GM12878 (cell line): Measurements from ENCODE around the gene CDCA3. TPM values are rescaled to one million over a fixed set of nuclear protein-coding genes. Genes with fewer than 3 reads are reported as not detected.

ENCODE experiments used
- ATAC-seq: fragments of 200-7000 bp; cut with Tn5 transposase; 3 replicates; pipeline ENCODE4 v1.9.1; 2020; ENCODE audit warnings: mild to moderate bottlenecking, moderate library complexity
- BruUV-seq: library from RNA; stranded (reverse); fragments of 400-500 nt; replicated peaks from 2 replicates; lab custom pipeline; 2021; lab: Mats Ljungman, UMichigan
- CTCF ChIA-PET: fragments of 300-600 bp; sonication (Branson Sonifier 250); formaldehyde crosslinking; extraction: SDS; loops from one replicate; lab custom pipeline; 2021; ENCODE audit warnings: inconsistent platforms; lab: Yijun Ruan, JAX
- POLR2A ChIA-PET: fragments of 350-600 bp; formaldehyde crosslinking; extraction: SDS; loops from one replicate; lab custom pipeline; 2021; ENCODE audit warnings: inconsistent platforms; lab: Charles Lee
- RAD21 ChIA-PET: fragments of 300-600 bp; sonication (Branson Sonifier 250); formaldehyde crosslinking; loops from one replicate; lab custom pipeline; 2023; ENCODE audit warnings: antibody characterized with exemption; ENCODE audit not compliant: unreplicated experiment; lab: Charles Lee
- SMC1A ChIA-PET: fragments of 300-600 bp; sonication (Branson Sonifier 250); formaldehyde crosslinking; loops from one replicate; lab custom pipeline; 2023; ENCODE audit not compliant: unreplicated experiment, uncharacterized antibody; lab: Charles Lee
- DNase-seq: peaks from one replicate; pipeline ENCODE4 v3.0.0-alpha.2; 2011; ENCODE audit warnings: low read depth, low spot score
- FAIRE-seq: peaks from 3 replicates; lab custom pipeline; 2011; peaks lifted over from hg19 to GRCh38; lab: Jason Lieb, UNC
- H2AFZ ChIP-seq: 2 replicates; pipeline ENCODE4 v1.6.0; 2011; ENCODE audit warnings: low read depth, low read length, control low read depth; ENCODE audit not compliant: control insufficient read depth
- H3K27ac ChIP-seq: 2 replicates; pipeline ENCODE4 v1.5.1; 2011; ENCODE audit warnings: control low read depth; ENCODE audit not compliant: control insufficient read depth, insufficient read depth
- H3K27me3 ChIP-seq, 2 experiments: replicated peaks in 1 of 2; 2 replicates each; pipeline versions ENCODE4 v1.6.0 to v1.6.1; 2011; ENCODE audit warnings: low read length in 1 of 2; ENCODE audit not compliant: control insufficient read depth in 2 of 2, insufficient read depth in 2 of 2
- H3K36me3 ChIP-seq, 2 experiments: 2 replicates each; pipeline ENCODE4 v1.5.1; 2011; ENCODE audit warnings: low read length in 1 of 2; ENCODE audit not compliant: control insufficient read depth in 2 of 2, insufficient read depth in 2 of 2
- H3K4me1 ChIP-seq: 2 replicates; pipeline ENCODE4 v1.6.1; 2011; ENCODE audit warnings: mild to moderate bottlenecking, low read length, moderate library complexity, mixed read lengths; ENCODE audit not compliant: control insufficient read depth, insufficient read depth
- H3K4me2 ChIP-seq: 2 replicates; pipeline ENCODE4 v1.6.0; 2011; ENCODE audit warnings: control low read depth; ENCODE audit not compliant: control insufficient read depth, insufficient read depth
- H3K4me3 ChIP-seq: fragments of 200-600 bp; sonication (generic); 2 replicates; pipeline ENCODE4 v1.5.1; 2016
- H3K79me2 ChIP-seq: 2 replicates; pipeline ENCODE4 v1.6.0; 2011; ENCODE audit warnings: low read length; ENCODE audit not compliant: control insufficient read depth, insufficient read depth
- H3K9ac ChIP-seq: 2 replicates; pipeline ENCODE4 v1.8.0; 2011; ENCODE audit warnings: low read length, control low read depth, mixed read lengths; ENCODE audit not compliant: control insufficient read depth, insufficient read depth
- H3K9me3 ChIP-seq: replicated peaks from 3 replicates; pipeline ENCODE4 v1.5.1; 2011; ENCODE audit warnings: mild to moderate bottlenecking, low read length; ENCODE audit not compliant: control insufficient read depth, insufficient read depth
- H4K20me1 ChIP-seq: 2 replicates; pipeline ENCODE4 v1.6.0; 2011; ENCODE audit not compliant: control insufficient read depth, insufficient read depth
- CBX3 ChIP-seq: fragments of 200-600 bp; sonication (generic); IDR thresholded peaks from 2 replicates; pipeline ENCODE4 v1.6.1; 2016; ENCODE audit warnings: low read depth, borderline replicate concordance
- EED ChIP-seq: sonication (generic); IDR thresholded peaks from 2 replicates; pipeline ENCODE4 v1.6.1; 2016; ENCODE audit warnings: antibody characterized with exemption, low read depth
- PML ChIP-seq: IDR thresholded peaks from 2 replicates; pipeline ENCODE4 v1.6.1; 2012; ENCODE audit warnings: low read length, inconsistent platforms
- SUZ12 ChIP-seq: fragments of 200-600 bp; sonication (generic); IDR thresholded peaks from one replicate; pipeline ENCODE4 v1.6.1; 2018; ENCODE audit warnings: antibody characterized with exemption, mild to moderate bottlenecking; ENCODE audit not compliant: unreplicated experiment
- WGBS: methylation state at CpG from one replicate; pipeline ENCODE4 v1.1.6; 2016; ENCODE audit warnings: low lambda C conversion rate; ENCODE audit not compliant: insufficient replicate concordance, insufficient coverage; ENCODE audit errors: missing lambda C conversion rate; 5-methylcytosine and 5-hydroxymethylcytosine counted together
- in situ Hi-C: fragments of 300-500 bp; cut with MboI; formaldehyde crosslinking; loops from 9 replicates; pipeline ENCODE4 v1.14.3; 2018; ENCODE audit warnings: mixed read lengths
- intact Hi-C: fragments of 100-400 bp; cut with micrococcal nuclease; formaldehyde crosslinking; loops from one replicate; pipeline ENCODE4 v1.14.2; 2022; ENCODE audit not compliant: unreplicated experiment
- polyA plus RNA-seq, 11 experiments: library from polyadenylated mRNA; depleted of rRNA in 4 of 11; unstranded in 6 of 11; stranded (reverse) in 5 of 11; fragments of >200 nt; fragmentation: Nextera tagmentation in 4 of 11; fragmentation: Illumina TruSeq in 1 of 11; extraction: Ambion mirVana in 4 of 11; extraction: Trizol in 1 of 11; gene quantifications; 1 replicate in 1 of 11; 2 replicates in 10 of 11; pipeline versions ENCODE4 v1.2.1 to v1.2.3, GENCODE V29; 2011 to 2016; ENCODE audit warnings: inconsistent platforms in 2 of 11, missing spikeins in 2 of 11, low read depth in 1 of 11
- total RNA-seq, 4 experiments: library from RNA; depleted of rRNA in 3 of 4; stranded (reverse); fragments of >200 nt in 3 of 4; fragmentation: Illumina TruSeq in 1 of 4; extraction: Trizol in 1 of 4; gene quantifications; 2 replicates each; pipeline versions ENCODE4 v1.2.1 to v1.2.3, GENCODE V29; 2013 to 2021

Gene CDCA3
- total and polyA plus RNA-seq, 10 of the 15 experiments (the other 5 are each of a cell fraction or from before 2014, with no cell fraction given): 34.5 to 148 (median 97.4) TPM

GRCh38 chr12:6853626-6854025 is 2.5 kb upstream of the CDCA3 start:
- FAIRE-seq (no peak), ATAC-seq (no peak)
- TF ChIP-seq SUZ12 (no peak), PML (no peak), EED (no peak), CBX3 (no peak)

More at GRCh38 chr12:6853626-6854025, 2.5 kb upstream of the CDCA3 start:
- Histone ChIP-seq H3K4me3 (peak overlapping the region; percentile 82), H2AFZ (no peak overlapping the region), H3K4me1 (peaks cover 24% of the 10 kb centered on the region), H3K9ac (peak overlapping the region; percentile 60), H3K9me3 (no peaks in the 10 kb centered on the region), H3K36me3 (peaks cover 21 to 30% of the 10 kb centered on the region in 2 experiments), H3K4me2 (peak overlapping the region; percentile 45; the same call in 1 of the 2 replicates), H3K27me3 (no peaks in the 10 kb centered on the region), H3K79me2 (peaks cover 41% of the 10 kb centered on the region), H4K20me1 (no peaks in the 10 kb centered on the region), H3K27ac (peak overlapping the region; percentile 84)
- intact Hi-C loops: loop anchor here (5.0 kb wide), 1 partner anchor 166 kb away; the partner anchor contains the start of gene ZNF384
- ChIA-PET SMC1A (interaction anchor here (1.5 to 4.8 kb wide), 5 partner anchors 14 to 100 kb away, joined by 4 to 42 read pairs (median 15); partner anchors contain the start of genes MLF2, SPSB2 and TPI1), RAD21 (interaction anchor here (0.9 to 5.6 kb wide), 3 partner anchors 14 to 38 kb away, joined by 4 to 42 read pairs (median 41); partner anchors contain the start of genes SPSB2 and TPI1), CTCF (interaction anchor here (1.8 to 9.9 kb wide), 5 partner anchors 15 to 130 kb away, joined by 4 to 173 read pairs (median 22); partner anchors contain the start of genes COPS7A, MLF2, SPSB2 and TPI1), POLR2A (interaction anchor here (0.5 to 8.9 kb wide), 7 partner anchors 13 to 222 kb away, joined by 3 to 84 read pairs (median 19); partner anchors contain the start of genes COPS7A, MLF2, SPSB2 and TPI1)
- in situ Hi-C loops: no loop called here
- BruUV-seq: no TSS peak
- WGBS: 100% methylated on average over 1 of the region's 1 CpG
- DNase-seq: no peak
